Activated naive CD4-positive, alpha-beta T cell treated with anti-CD3 and anti-CD28 coated beads, Interleukin-2, amount 50 U/mL, for 24 hours (primary cell): Measurements from ENCODE around the gene SLC4A3.

Experiments
- H3K27ac Mint-ChIP-seq: one replicate; pipeline ENCODE4 v1.8.0; 2021; ENCODE audit warnings: mild to moderate bottlenecking, mixed read lengths
- H3K27me3 Mint-ChIP-seq: one replicate; pipeline ENCODE4 v1.8.0; 2021; ENCODE audit warnings: mixed read lengths
- H3K36me3 Mint-ChIP-seq: one replicate; pipeline ENCODE4 v1.8.0; 2021; ENCODE audit warnings: mixed read lengths
- H3K4me1 Mint-ChIP-seq: one replicate; pipeline ENCODE4 v1.8.0; 2021; ENCODE audit warnings: mixed read lengths
- H3K4me3 Mint-ChIP-seq: one replicate; pipeline ENCODE4 v1.8.0; 2021; ENCODE audit warnings: mild to moderate bottlenecking, mixed read lengths
- H3K9me3 Mint-ChIP-seq: one replicate; pipeline ENCODE4 v1.8.0; 2021; ENCODE audit warnings: mixed read lengths

The SLC4A3 gene

DNA sequence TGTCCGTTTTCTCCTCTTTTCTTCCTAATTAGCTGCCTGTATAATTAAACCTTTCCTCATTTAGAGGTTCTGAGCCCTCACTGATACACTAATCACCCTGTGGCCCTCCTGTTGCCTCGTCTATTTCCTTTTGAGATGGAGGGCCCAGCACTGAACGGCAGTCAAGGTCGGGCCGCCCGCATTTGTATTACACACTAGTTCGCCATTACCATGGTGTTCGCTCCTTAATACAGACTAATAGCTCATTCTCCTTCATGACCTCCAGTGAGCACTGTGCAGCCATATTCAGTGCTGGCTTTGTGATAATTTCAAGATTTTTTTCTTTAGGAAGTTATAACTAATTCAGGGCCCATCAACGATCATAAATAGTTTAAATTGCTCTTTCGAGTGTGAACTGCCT lies 64.1 kb downstream of the SLC4A3 start:
- Mint-ChIP-seq H3K36me3 (no peaks in the 10 kb centered on the region), H3K27ac (no peak overlapping the region), H3K4me1 (no peaks in the 10 kb centered on the region), H3K9me3 (no peaks in the 10 kb centered on the region), H3K27me3 (peaks cover 18% of the 10 kb centered on the region), H3K4me3 (no peak overlapping the region)
